WTC11 (cell line): ENCODE results near the gene QRICH2. TPM values are rescaled to one million over a fixed set of nuclear protein-coding genes. Genes with fewer than 3 reads are reported as not detected.
"Not testable (repeated sequence)": the region's sequence is repeated elsewhere in the genome, so short reads cannot be mapped to it uniquely, and the experiment has no call there.

ENCODE experiments used
- ATAC-seq: fragments of 200-7000 bp; cut with Tn5 transposase; 2 replicates; pipeline ENCODE4 v1.10.0; 2021; ENCODE audit warnings: mild to moderate bottlenecking, moderate library complexity
- CTCF ChIA-PET: fragments of 300-600 bp; sonication (Branson Sonifier 250); formaldehyde crosslinking; loops from one replicate; lab custom pipeline; 2021; ENCODE audit warnings: antibody characterized with exemption; lab: Charles Lee
- POLR2A ChIA-PET: fragments of 350-600 bp; sonication (Branson Sonifier 250); formaldehyde crosslinking; loops from one replicate; lab custom pipeline; 2021; ENCODE audit warnings: antibody characterized with exemption; lab: Charles Lee
- DNase-seq: peaks from one replicate; pipeline ENCODE4 v3.0.0; 2021; ENCODE audit warnings: low spot score
- H3K27ac Mint-ChIP-seq: 2 replicates; pipeline ENCODE4 v1.8.0; 2021; ENCODE audit warnings: mixed read lengths
- H3K27me3 Mint-ChIP-seq: 2 replicates; pipeline ENCODE4 v1.8.0; 2021; ENCODE audit warnings: low read depth, mild to moderate bottlenecking, moderate library complexity, mixed read lengths
- H3K36me3 Mint-ChIP-seq: 2 replicates; pipeline ENCODE4 v1.8.0; 2021; ENCODE audit warnings: mixed read lengths
- H3K4me1 Mint-ChIP-seq: 2 replicates; pipeline ENCODE4 v1.8.0; 2022; ENCODE audit warnings: mixed read lengths
- H3K4me3 Mint-ChIP-seq: 2 replicates; pipeline ENCODE4 v1.8.0; 2021; ENCODE audit warnings: mild to moderate bottlenecking, moderate library complexity, mixed read lengths
- H3K9me3 Mint-ChIP-seq: 2 replicates; pipeline ENCODE4 v1.8.0; 2021; ENCODE audit warnings: mixed read lengths
- CREB1 ChIP-seq: sonication (generic); formaldehyde crosslinking; IDR thresholded peaks from 2 replicates; pipeline ENCODE4 v1.8.0; 2023; ENCODE audit warnings: mild to moderate bottlenecking, missing genetic modification reagents
- CREM ChIP-seq: sonication (generic); formaldehyde crosslinking; IDR thresholded peaks from 2 replicates; pipeline ENCODE4 v1.8.1; 2022; ENCODE audit warnings: mild to moderate bottlenecking, missing genetic modification reagents, moderate library complexity
- E2F1 ChIP-seq: sonication (generic); formaldehyde crosslinking; IDR thresholded peaks from 2 replicates; pipeline ENCODE4 v1.8.0; 2022; ENCODE audit warnings: mild to moderate bottlenecking, missing genetic modification reagents
- E2F4 ChIP-seq: sonication (generic); formaldehyde crosslinking; IDR thresholded peaks from 2 replicates; pipeline ENCODE4 v1.8.1; 2022; ENCODE audit warnings: low read depth, mild to moderate bottlenecking, moderate library complexity, missing genetic modification reagents, borderline replicate concordance
- E2F5 ChIP-seq: sonication (generic); formaldehyde crosslinking; IDR thresholded peaks from 2 replicates; pipeline ENCODE4 v1.8.1; 2022; ENCODE audit warnings: mild to moderate bottlenecking, moderate library complexity, missing genetic modification reagents
- ELF4 ChIP-seq: sonication (generic); formaldehyde crosslinking; IDR thresholded peaks from 2 replicates; pipeline ENCODE4 v1.8.1; 2022; ENCODE audit warnings: low read depth, mild to moderate bottlenecking, moderate library complexity, missing genetic modification reagents
- ETV6 ChIP-seq: sonication (generic); formaldehyde crosslinking; IDR thresholded peaks from 2 replicates; pipeline ENCODE4 v1.8.1; 2022; ENCODE audit warnings: mild to moderate bottlenecking, missing genetic modification reagents
- FOXK1 ChIP-seq: sonication (generic); formaldehyde crosslinking; IDR thresholded peaks from 2 replicates; pipeline ENCODE4 v1.8.0; 2022; ENCODE audit warnings: mild to moderate bottlenecking, moderate library complexity, missing genetic modification reagents
- GABPB1 ChIP-seq: sonication (generic); formaldehyde crosslinking; IDR thresholded peaks from 2 replicates; pipeline ENCODE4 v1.8.1; 2023; ENCODE audit warnings: mild to moderate bottlenecking, missing genetic modification reagents
- GRHL2 ChIP-seq: fragments of 250-450 bp; sonication (Bioruptor Pico); IDR thresholded peaks from 2 replicates; pipeline ENCODE4 v1.8.0; 2022; ENCODE audit warnings: mild to moderate bottlenecking, moderate library complexity; ENCODE audit not compliant: insufficient replicate concordance, severe bottlenecking
- GTF2I ChIP-seq: fragments of 250-450 bp; sonication (Bioruptor Pico); conservative IDR thresholded peaks from 2 replicates; pipeline ENCODE4 v1.4.0; 2021; ENCODE audit warnings: mild to moderate bottlenecking
- HMGXB4 ChIP-seq: sonication (generic); formaldehyde crosslinking; IDR thresholded peaks from 2 replicates; pipeline ENCODE4 v1.8.1; 2023; ENCODE audit warnings: mild to moderate bottlenecking, moderate library complexity, missing genetic modification reagents
- NFE2L1 ChIP-seq: sonication (generic); formaldehyde crosslinking; IDR thresholded peaks from 2 replicates; pipeline ENCODE4 v1.8.1; 2023; ENCODE audit warnings: missing genetic modification reagents
- NFYB ChIP-seq: sonication (generic); formaldehyde crosslinking; conservative IDR thresholded peaks from 2 replicates; pipeline ENCODE4 v1.8.0; 2022; ENCODE audit warnings: low read depth, missing genetic modification reagents
- NR2C2 ChIP-seq: sonication (generic); formaldehyde crosslinking; IDR thresholded peaks from 2 replicates; pipeline ENCODE4 v1.8.0; 2022; ENCODE audit warnings: mild to moderate bottlenecking, missing genetic modification reagents
- PRDM15 ChIP-seq: sonication (generic); formaldehyde crosslinking; IDR thresholded peaks from 2 replicates; pipeline ENCODE4 v1.8.0; 2022; ENCODE audit warnings: missing genetic modification reagents
- SP1 ChIP-seq: sonication (generic); formaldehyde crosslinking; conservative IDR thresholded peaks from 2 replicates; pipeline ENCODE4 v1.8.1; 2022; ENCODE audit warnings: missing genetic modification reagents
- TCF7 ChIP-seq: sonication (generic); formaldehyde crosslinking; IDR thresholded peaks from 2 replicates; pipeline ENCODE4 v1.8.0; 2022; ENCODE audit warnings: mild to moderate bottlenecking, low read depth, missing genetic modification reagents, moderate library complexity
- USF1 ChIP-seq: sonication (generic); formaldehyde crosslinking; IDR thresholded peaks from 2 replicates; pipeline ENCODE4 v1.8.0; 2022; ENCODE audit warnings: mild to moderate bottlenecking, missing genetic modification reagents
- USF2 ChIP-seq: sonication (generic); formaldehyde crosslinking; IDR thresholded peaks from 2 replicates; pipeline ENCODE4 v1.8.1; 2023; ENCODE audit warnings: mild to moderate bottlenecking, missing genetic modification reagents, moderate library complexity
- ZNF219 ChIP-seq: sonication (generic); formaldehyde crosslinking; IDR thresholded peaks from 2 replicates; pipeline ENCODE4 v1.8.0; 2023; ENCODE audit warnings: missing genetic modification reagents, mild to moderate bottlenecking, borderline replicate concordance
- ZNF396 ChIP-seq: fragments of 250-450 bp; sonication (Bioruptor Pico); IDR thresholded peaks from 2 replicates; pipeline ENCODE4 v1.8.0; 2021; ENCODE audit warnings: mild to moderate bottlenecking, moderate library complexity, borderline replicate concordance
- total RNA-seq: library from RNA; stranded (reverse); gene quantifications from 3 replicates; pipeline ENCODE4 v1.2.3, GENCODE V29; 2021

Gene QRICH2
- total RNA-seq, 1 experiment from 2014 or later: 1.5 TPM

GRCh38 chr17:76254275-76254674, 53.8 kb downstream of the QRICH2 start:
- H3K4me3 Mint-ChIP-seq: no peak overlapping the region
- no peaks in the 10 kb centered on the region for H3K27me3 Mint-ChIP-seq
- ChIA-PET CTCF (interaction anchor here (3.9 kb wide), 1 partner anchor 25 kb away, joined by 13 read pairs; no protein-coding TSS in a partner anchor), POLR2A (no interaction called here)
- no peak for DNase-seq
- no peak for ATAC-seq
- peaks cover 4% of the 10 kb centered on the region; the same call in 1 of the 2 replicates for H3K4me1 Mint-ChIP-seq
- TF ChIP-seq PRDM15 (no peak), ETV6 (CRISPR knock-in tag) (no peak), NFE2L1 (no peak), USF1 (CRISPR knock-in tag) (no peak), CREB1 (CRISPR knock-in tag) (no peak), TCF7 (CRISPR knock-in tag) (no peak), ZNF219 (CRISPR knock-in tag) (no peak), HMGXB4 (CRISPR knock-in tag) (no peak), NFYB (no peak), GABPB1 (no peak), ZNF396 (CRISPR knock-in tag) (no peak), E2F1 (CRISPR knock-in tag) (no peak), USF2 (CRISPR knock-in tag) (no peak), E2F5 (no peak), FOXK1 (no peak), NR2C2 (no peak)
- no peak overlapping the region for H3K27ac Mint-ChIP-seq
- peaks cover 5% of the 10 kb centered on the region for H3K9me3 Mint-ChIP-seq
- H3K36me3 Mint-ChIP-seq: no peaks in the 10 kb centered on the region

- Mint-ChIP-seq H3K27ac (no peak overlapping the region), H3K4me1 (peaks cover 4% of the 10 kb centered on the region; the same call in 1 of the 2 replicates), H3K27me3 (no peaks in the 10 kb centered on the region), H3K36me3 (no peaks in the 10 kb centered on the region), H3K4me3 (no peak overlapping the region), H3K9me3 (peaks cover 5% of the 10 kb centered on the region)
- ChIA-PET CTCF (interaction anchor here (3.9 kb wide), 1 partner anchor 25 kb away, joined by 13 read pairs; no protein-coding TSS in a partner anchor), POLR2A (no interaction called here)
- no peak for TF ChIP-seq TCF7 (CRISPR knock-in tag)
- no peak for TF ChIP-seq GRHL2 (CRISPR knock-in tag)
- no peak for TF ChIP-seq SP1
- TF ChIP-seq ELF4 (CRISPR knock-in tag): no peak
- no peak for TF ChIP-seq NFYB
- no peak for TF ChIP-seq GTF2I (CRISPR knock-in tag)
- TF ChIP-seq CREM (CRISPR knock-in tag): no peak
- TF ChIP-seq E2F4 (CRISPR knock-in tag): no peak
- no peak for TF ChIP-seq ZNF396 (CRISPR knock-in tag)
- no peak for DNase-seq
- ATAC-seq: no peak
Measured at GRCh38 chr17:76253841-76254240, 54.2 kb downstream of the QRICH2 start.

- POLR2A ChIA-PET, H3K4me1 Mint-ChIP-seq, H3K9me3 Mint-ChIP-seq, H3K27ac Mint-ChIP-seq, H3K36me3 Mint-ChIP-seq, H3K4me3 Mint-ChIP-seq, DNase-seq, H3K27me3 Mint-ChIP-seq, ATAC-seq: not testable (repeated sequence)
- CTCF ChIA-PET: interaction anchor here (3.9 kb wide), 1 partner anchor 26 kb away, joined by 13 read pairs; no protein-coding TSS in a partner anchor
Measured at GRCh38 chr17:76252967-76253766, 54.9 kb downstream of the QRICH2 start.
